HG03342 (cell line): ENCODE results near the gene SLC9A8.

ENCODE experiments used
- ATAC-seq: cut with Tn5 transposase; IDR thresholded peaks from one replicate; pipeline ENCODE4 v1.9.1; 2021; ENCODE audit warnings: mild to moderate bottlenecking, moderate library complexity; ENCODE audit not compliant: unreplicated experiment

The SLC9A8 gene

GRCh38 chr20:49913399-49914047 lies 100.9 kb downstream of the SLC9A8 start:
- no peak for ATAC-seq

- ATAC-seq: peak; percentile 4
Measured at GRCh38 chr20:49914310-49915117, 101.9 kb downstream of the SLC9A8 start.

GRCh38 chr20:49915118-49915379 lies 102.4 kb downstream of the SLC9A8 start:
- peak; percentile 34 for ATAC-seq

- peak; percentile 79 for ATAC-seq
Measured at GRCh38 chr20:49915380-49916145, 102.9 kb downstream of the SLC9A8 start, which contains the start of gene SPATA2. Gene SPATA2, minus strand, starts transcription at chr20:49915529. Its CDS starts 7,039 bp downstream, at chr20:49908490.

- no peak for ATAC-seq
Measured at GRCh38 chr20:49916146-49917002, 103.7 kb downstream of the SLC9A8 start.

- no peak for ATAC-seq
Measured at GRCh38 chr20:49918446-49918845, 105.8 kb downstream of the SLC9A8 start.

- no peak for ATAC-seq
Measured at GRCh38 chr20:49919009-49919408, 106.4 kb downstream of the SLC9A8 start.

- ATAC-seq: no peak
Measured at GRCh38 chr20:49919461-49919860, 106.8 kb downstream of the SLC9A8 start.

- ATAC-seq: no peak
Measured at GRCh38 chr20:49924247-49924646, 111.6 kb downstream of the SLC9A8 start.

GRCh38 chr20:49925901-49926454 lies 113.3 kb downstream of the SLC9A8 start:
- no peak for ATAC-seq

- ATAC-seq: no peak
Measured at GRCh38 chr20:49928411-49929141, 115.9 kb downstream of the SLC9A8 start.

GRCh38 chr20:49929142-49929494 lies 116.5 kb downstream of the SLC9A8 start:
- no peak for ATAC-seq

GRCh38 chr20:49935746-49936152 lies 123.1 kb downstream of the SLC9A8 start:
- no peak for ATAC-seq

- peak; percentile 61 for ATAC-seq
Measured at GRCh38 chr20:49936153-49937026, 123.8 kb downstream of the SLC9A8 start, which contains the start of gene RNF114. Gene RNF114, plus strand, starts transcription at chr20:49936397. Its CDS starts 16 bp downstream, at chr20:49936413.

- ATAC-seq: no peak
Measured at GRCh38 chr20:49937027-49937929, 124.7 kb downstream of the SLC9A8 start.

GRCh38 chr20:49938173-49939163 lies 125.8 kb downstream of the SLC9A8 start:
- ATAC-seq: no peak

GRCh38 chr20:49941456-49941855 lies 128.8 kb downstream of the SLC9A8 start:
- no peak for ATAC-seq
